Psoas muscle (tissue), 8 donors: ENCODE results near the gene CFAP251. TPM values are rescaled to one million over a fixed set of nuclear protein-coding genes. Genes with fewer than 3 reads are reported as not detected.

Experiments used
- ATAC-seq, 4 donors: fragments of 200-7000 bp; cut with Tn5 transposase; one replicate each; pipeline ENCODE4 v1.9.1; 2020; ENCODE audit warnings: moderate library complexity in 3 of 4, mild to moderate bottlenecking in 2 of 4
- DNase-seq, 2 donors: peaks; one replicate each; pipeline ENCODE4 v3.0.0-alpha.2; 2020
- H3K27ac ChIP-seq: fragments of 200-600 bp; one replicate; pipeline ENCODE4 v1.8.0; 2022
- H3K27me3 ChIP-seq, 3 donors: fragments of 200-600 bp in 1 of 3; one replicate each; pipeline versions ENCODE4 v1.6.1 to v1.8.0; 2013 to 2022; ENCODE audit warnings: low read length in 2 of 3, mild to moderate bottlenecking in 2 of 3, moderate library complexity in 1 of 3; ENCODE audit not compliant: insufficient read depth in 3 of 3
- H3K36me3 ChIP-seq, 2 donors: fragments of 200-600 bp in 1 of 2; one replicate each; pipeline versions ENCODE4 v1.6.1 to v1.8.0; 2013 to 2022; ENCODE audit warnings: low read depth in 1 of 2, mild to moderate bottlenecking in 1 of 2, moderate library complexity in 1 of 2; ENCODE audit not compliant: insufficient read depth in 1 of 2
- H3K4me1 ChIP-seq: fragments of 200-600 bp; one replicate; pipeline ENCODE4 v1.8.0; 2022
- H3K4me3 ChIP-seq: fragments of 200-600 bp; one replicate; pipeline ENCODE4 v1.8.0; 2022; ENCODE audit warnings: mild to moderate bottlenecking
- H3K9me3 ChIP-seq: fragments of 200-600 bp; one replicate; pipeline ENCODE4 v1.8.0; 2022
- CTCF ChIP-seq: fragments of 200-600 bp; IDR thresholded peaks from one replicate; pipeline ENCODE4 v1.8.0; 2022; ENCODE audit warnings: antibody characterized with exemption
- WGBS, 3 donors: extraction: QIAGEN DNeasy Blood & Tissue Kit; methylation state at CpG; one replicate each; pipeline versions ENCODE4 v1.1.6 to v1.1.7; 2013; 5-methylcytosine and 5-hydroxymethylcytosine counted together
- intact Hi-C, 2 donors: fragments of 100-400 bp; cut with DNase I; formaldehyde crosslinking; loops; one replicate each; pipeline versions ENCODE4 v1.11.0 to v1.14.2; 2022
- polyA plus RNA-seq, 3 donors: library from polyadenylated mRNA; stranded (reverse); fragments of 200-250 nt; gene quantifications; one replicate each; pipeline ENCODE4 v1.2.3, GENCODE V29; 2013
- total RNA-seq, 4 donors: library from RNA; stranded (reverse); fragmentation: NEBNext Ultra II Directional in 2 of 4; extraction: Animal tissue kit (Norgen Biotek cat#: 25700) in 2 of 4; gene quantifications; one replicate each; pipeline versions ENCODE4 v1.2.1 to v1.2.4, GENCODE V29; 2021 to 2023
- donor health status: healthy with polysubstance abuse.
- donor health status: DM: no; HTN: no; CAD: no; lungs with moderate emphysema.
- donor health status: Bipolar disorder and iron deficiency.
- donor health status: healthy.
- donor health status: DM: yes; HTN: yes; CAD: no.
- donor health status: DM: no; HTN: no; CAD: no.
- donor health status: DM: no; HTN: no; CAD: no.
- donor health status: DM: yes; HTN: yes; CAD: no.

Gene CFAP251
- total and polyA plus RNA-seq, 7 donors = 0.36 to 0.79 (median 0.64) TPM

GRCh38 chr12:121960541-121960940 lies 42.1 kb downstream of the CFAP251 start:
- ATAC-seq (no peak), DNase-seq (no peak)
- intact Hi-C loops = no loop called here
- no peak overlapping the region for H3K27ac ChIP-seq
- peaks cover 0 to 7% of the 10 kb centered on the region in 2 donors for H3K36me3 ChIP-seq
- no peaks in the 10 kb centered on the region for H3K4me1 ChIP-seq
- no peaks in the 10 kb centered on the region for H3K27me3 ChIP-seq
- no peak for TF ChIP-seq CTCF
- H3K4me3 ChIP-seq = no peak overlapping the region
- H3K9me3 ChIP-seq = no peaks in the 10 kb centered on the region
- WGBS, 3 donors = 91 to 96% (median 94%) methylated on average over 7 of the region's 7 CpGs

- intact Hi-C loops = no loop called here
- ATAC-seq (no peak), DNase-seq (no peak)
- Histone ChIP-seq H3K27me3 (no peaks in the 10 kb centered on the region), H3K4me3 (no peak overlapping the region), H3K4me1 (no peaks in the 10 kb centered on the region), H3K36me3 (peaks cover 0 to 7% of the 10 kb centered on the region in 2 donors), H3K27ac (no peak overlapping the region), H3K9me3 (no peaks in the 10 kb centered on the region)
- WGBS, 3 donors = 93 to 95% (median 94%) methylated on average over 5 of the region's 5 CpGs
- TF ChIP-seq CTCF = no peak
Observed at GRCh38 chr12:121961195-121961879, 42.9 kb downstream of the CFAP251 start.

- Histone ChIP-seq H3K4me1 (no peaks in the 10 kb centered on the region), H3K4me3 (no peak overlapping the region), H3K27me3 (no peaks in the 10 kb centered on the region), H3K27ac (no peak overlapping the region), H3K36me3 (peaks cover 0 to 22% of the 10 kb centered on the region in 2 donors), H3K9me3 (no peaks in the 10 kb centered on the region)
- ATAC-seq (no peak), DNase-seq (no peak)
- no peak for TF ChIP-seq CTCF
- intact Hi-C loops = no loop called here
- 82 to 90% (median 84%) methylated on average over 14 to 15 of the region's 15 CpGs for WGBS, 3 donors
Observed at GRCh38 chr12:121963341-121964018, 45.1 kb downstream of the CFAP251 start.

GRCh38 chr12:121964813-121965643 lies 46.6 kb downstream of the CFAP251 start:
- Histone ChIP-seq H3K27me3 (no peaks in the 10 kb centered on the region), H3K36me3 (peaks cover 0 to 22% of the 10 kb centered on the region in 2 donors), H3K4me1 (no peaks in the 10 kb centered on the region), H3K9me3 (no peaks in the 10 kb centered on the region), H3K4me3 (no peak overlapping the region), H3K27ac (no peak overlapping the region)
- no peak for TF ChIP-seq CTCF
- intact Hi-C loops = no loop called here
- 54 to 65% (median 57%) methylated on average over 9 of the region's 9 CpGs for WGBS, 3 donors
- ATAC-seq (peak in 2 of 4 donors; percentile 24), DNase-seq (no peak)
